GM10847 (cell line): Measurements from ENCODE around the gene DLST.

Experiments used
- POLR2A ChIP-seq: IDR thresholded peaks from 2 replicates; pipeline ENCODE4 v1.6.1; 2011; ENCODE audit not compliant: insufficient read length; ENCODE audit errors: extremely low read depth

The DLST gene

DNA sequence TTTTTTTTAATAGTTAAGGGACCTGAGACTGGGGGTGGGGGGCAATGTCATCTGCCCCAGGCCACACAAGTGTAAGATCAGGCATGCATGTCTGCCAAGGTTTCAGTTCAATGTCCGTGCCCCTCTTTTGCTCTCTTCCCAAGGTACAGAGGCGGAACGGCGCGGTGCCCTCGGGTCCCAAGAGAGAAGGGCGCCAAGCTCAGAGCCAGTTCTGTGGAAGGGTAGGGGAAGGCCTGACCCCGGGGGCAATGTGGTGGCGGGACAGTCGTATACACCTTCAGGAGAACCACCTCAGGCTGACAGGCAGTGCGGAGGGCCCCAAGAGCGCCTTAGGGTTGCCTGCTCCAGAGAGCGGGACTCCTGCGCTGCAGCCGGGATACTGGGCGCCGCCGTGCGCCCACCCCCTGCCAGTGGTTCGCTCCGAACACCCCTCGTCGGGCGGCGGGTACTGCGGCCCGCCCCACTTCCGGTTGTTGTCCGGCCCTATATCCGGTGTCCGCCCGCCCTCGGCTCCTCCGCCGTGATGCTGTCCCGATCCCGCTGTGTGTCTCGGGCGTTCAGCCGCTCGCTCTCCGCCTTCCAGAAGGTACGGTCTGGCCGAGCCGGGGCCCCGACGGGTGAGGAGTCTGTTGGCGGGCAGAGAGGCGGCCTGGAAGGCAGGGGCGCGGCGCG lies at the start of gene DLST:
TSS of gene DLST (plus strand) at position 486 of the 672 bp plus-strand sequence. CDS start at position 524, 38 bp downstream.
- TF ChIP-seq POLR2A: peak; percentile 90

DNA sequence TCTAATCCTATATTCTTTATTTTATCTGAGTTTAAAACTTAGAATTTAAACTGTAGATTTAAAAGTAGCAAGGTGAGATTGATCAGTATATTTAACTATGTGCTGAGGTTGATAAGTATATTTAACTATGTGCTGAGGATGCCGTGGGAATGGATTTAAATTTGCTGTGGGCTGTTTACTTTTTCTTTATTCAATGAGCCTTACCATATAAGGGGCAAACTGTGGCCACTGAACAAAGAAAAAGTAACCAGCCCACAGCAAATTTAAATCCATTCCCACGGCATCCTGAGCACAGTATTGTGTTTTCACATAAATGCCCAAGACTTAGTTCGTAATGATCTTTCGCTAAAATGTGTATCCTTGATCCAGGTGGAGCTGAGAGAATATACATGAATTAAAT lies 48.9 kb upstream of the DLST start:
- no peak for TF ChIP-seq POLR2A

DNA sequence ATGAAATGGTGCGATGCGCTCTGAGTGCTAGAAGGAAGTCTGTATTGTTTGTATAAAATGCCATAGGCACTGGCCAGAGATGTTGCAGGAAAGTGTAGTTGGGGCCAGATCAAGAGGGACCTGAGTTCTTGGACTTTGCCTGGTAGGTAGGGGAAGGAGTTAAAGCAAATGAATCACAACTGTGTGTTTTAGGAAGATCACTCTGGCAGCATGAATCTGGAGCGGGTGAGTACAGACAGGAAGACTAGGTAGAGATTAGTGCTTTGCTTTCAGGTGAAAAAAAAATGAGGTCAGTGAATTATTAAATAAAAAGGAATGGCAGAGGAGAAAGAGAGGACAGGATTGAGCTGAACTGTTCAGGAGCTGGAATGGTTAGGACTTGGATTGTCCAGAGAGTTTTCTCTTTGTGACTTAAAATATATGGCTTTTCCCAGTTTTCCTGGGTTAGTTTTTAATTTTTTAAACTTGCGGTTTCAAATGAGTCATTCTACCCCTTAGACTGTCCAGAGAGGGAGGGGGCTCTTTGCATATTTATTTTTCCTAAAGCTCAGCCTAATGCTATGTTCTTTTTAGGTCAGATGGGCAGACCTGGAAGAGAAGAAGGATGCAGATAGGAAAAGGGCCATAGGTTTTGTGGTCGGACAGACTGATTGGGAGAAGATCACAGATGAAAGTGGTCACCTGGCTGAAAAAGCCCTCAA lies 46.9 kb upstream of the DLST start:
- TF ChIP-seq POLR2A: no peak

DNA sequence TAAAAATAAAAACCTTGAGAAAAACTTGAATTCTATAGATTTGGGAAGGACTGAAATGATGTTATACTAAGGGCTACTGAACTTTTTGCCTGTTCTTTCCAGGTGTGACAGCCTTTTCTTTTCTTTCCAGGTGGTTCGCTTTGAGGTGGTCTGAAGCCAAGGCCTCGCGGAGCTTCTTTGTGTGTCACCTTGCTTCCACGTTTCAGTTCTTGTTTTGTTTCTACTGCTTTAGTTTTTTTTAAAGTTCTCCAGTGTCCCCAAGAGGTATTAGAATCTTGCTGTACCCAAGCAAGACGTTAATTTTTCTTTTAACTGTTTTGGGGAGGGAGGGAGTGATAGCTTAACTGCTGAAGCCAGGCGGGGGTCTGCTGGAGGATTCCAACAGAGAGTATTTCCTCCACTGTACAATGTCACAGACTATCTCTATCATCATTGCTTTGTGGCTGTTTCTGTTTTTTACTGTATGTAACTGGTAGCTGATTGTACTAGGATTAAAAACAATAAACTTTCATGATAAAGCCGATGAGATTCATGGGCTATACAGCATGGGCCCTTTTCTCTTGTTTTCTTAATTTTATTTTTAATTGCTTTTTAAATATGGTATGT lies 46.0 kb upstream of the DLST start:
- TF ChIP-seq POLR2A: no peak

DNA sequence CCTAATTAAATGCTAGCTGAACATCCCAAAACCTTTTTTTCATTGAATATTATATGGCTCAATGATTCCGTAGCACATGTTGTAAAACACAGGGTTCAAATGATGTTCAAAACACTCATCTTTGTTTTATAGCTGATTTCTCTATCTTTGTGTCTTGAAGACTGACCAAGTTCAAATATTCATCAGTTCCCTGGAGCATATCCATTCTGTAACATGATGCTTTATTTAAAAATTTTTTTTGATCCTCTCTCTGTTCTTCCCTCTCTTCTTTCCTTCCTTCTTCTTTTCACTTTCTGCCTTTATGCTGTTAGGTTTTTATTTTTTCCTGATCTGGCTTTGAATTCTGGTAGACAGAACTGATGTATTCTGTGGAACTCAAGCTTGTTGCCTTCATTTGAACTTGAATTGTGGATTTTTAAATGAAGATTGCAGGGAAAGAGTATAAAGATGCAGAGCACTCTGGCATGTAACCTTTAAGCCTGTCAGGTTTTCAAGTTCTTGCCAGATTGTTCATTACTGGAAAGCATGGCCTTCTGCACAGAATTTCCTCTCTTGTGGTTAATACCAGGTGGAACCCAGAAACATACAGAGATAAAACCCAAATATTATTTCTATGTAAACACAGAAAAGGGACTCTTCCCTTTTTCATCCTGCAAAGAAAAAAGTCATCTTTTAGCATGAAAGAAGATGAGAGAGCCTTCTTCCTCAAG lies 45.3 kb upstream of the DLST start:
- no peak for TF ChIP-seq POLR2A

DNA sequence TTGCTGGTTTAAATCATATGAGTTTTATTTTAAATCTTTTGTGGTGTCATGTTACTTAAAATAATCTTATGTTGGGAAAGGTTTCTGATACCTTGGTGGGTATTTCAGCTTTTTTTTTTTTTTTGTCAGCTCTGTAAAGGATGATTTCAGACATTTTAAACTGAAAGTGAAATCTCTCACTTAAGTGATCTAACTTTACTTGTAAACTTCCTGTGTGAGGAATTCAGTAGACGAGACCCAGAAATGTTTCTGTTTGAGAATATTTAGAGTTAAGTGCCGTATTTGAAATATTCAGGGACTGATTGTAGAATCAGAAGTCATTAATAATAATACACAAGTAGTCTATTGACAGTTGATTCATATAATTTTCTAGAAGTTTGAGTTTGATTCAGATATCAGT lies 43.5 kb upstream of the DLST start:
- no peak for TF ChIP-seq POLR2A

DNA sequence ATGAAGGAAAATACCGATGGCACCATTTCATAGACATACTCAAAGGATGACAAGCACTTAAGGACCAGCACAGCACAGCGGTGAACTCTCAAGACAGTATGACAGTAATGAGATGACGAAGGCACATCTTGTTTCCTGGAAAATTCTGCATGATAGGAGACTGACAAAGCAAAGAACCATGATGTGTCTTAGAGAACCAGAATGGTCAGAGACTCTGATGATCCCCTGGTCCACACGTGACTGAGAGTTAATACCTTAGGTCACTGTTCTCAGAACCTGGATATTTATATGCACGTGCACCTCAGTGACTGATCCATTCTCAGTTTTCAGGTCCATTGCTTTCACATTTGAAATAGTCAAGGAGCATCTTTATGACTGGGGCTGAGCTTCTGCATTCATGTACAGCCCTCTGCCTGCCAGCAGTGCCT lies 41.1 kb upstream of the DLST start:
- TF ChIP-seq POLR2A: no peak

DNA sequence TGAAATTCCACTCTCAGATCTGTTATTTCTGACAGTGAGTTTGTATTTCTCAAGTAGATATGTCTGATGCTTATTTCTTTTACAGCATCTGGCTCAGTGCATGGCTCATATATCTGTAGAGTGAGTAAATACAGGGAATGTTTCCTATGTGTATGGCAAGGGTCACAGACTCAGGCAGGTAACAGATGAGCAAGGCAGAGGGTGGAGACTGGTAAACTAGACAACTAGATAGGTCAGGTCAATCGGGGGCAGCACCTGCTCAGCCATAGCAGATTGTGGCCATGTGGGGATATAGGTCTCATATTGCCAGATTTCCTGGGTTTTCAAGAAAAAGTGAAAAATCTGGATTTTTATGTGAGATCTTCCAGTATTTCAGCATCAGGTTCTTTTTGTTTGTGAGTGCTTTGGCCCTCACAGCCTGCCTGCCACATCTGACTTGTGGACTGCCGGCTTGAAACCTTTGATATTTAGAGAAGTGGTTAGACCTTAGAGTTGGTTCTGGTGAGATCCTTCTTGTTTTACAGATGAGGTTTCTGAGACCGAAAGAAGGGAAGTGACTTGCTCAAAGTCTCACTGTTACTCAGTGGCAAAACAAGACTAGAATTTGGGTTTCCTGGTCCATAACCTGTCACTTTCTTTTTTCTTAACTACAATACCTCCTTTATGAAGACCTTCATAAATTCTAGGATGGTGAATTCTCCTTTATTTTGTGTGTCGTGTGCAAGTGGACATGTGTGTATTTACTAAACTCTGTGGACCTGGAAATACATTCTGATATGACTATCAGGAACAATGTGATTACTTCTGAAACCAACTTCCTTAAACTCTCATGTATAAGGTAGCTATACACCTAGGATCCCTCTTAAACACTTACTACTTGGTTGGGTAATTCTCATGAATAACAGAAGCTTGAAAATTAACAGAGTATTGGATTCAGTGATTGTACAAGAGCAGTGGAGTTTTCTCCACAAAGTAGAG lies 40.2 kb upstream of the DLST start:
- no peak for TF ChIP-seq POLR2A

DNA sequence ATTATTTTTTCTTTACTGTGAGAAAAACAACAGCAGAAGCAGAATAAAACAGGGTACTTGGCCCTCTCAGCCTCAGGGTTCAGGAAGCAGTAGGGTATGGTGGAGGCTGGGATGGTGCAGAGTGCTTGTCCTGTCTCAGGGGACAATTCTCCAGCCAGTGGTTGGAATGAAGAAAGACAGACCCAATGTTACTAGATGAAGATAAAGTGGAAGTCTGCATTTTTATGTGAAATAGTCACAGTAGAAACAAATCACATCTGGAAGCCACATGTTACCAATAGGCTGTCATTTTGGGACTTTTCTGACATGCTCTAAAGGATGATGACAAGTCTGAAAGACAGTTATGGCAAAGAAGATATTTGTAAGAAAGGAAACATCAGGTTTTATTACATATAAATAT lies 38.1 kb upstream of the DLST start:
- no peak for TF ChIP-seq POLR2A

DNA sequence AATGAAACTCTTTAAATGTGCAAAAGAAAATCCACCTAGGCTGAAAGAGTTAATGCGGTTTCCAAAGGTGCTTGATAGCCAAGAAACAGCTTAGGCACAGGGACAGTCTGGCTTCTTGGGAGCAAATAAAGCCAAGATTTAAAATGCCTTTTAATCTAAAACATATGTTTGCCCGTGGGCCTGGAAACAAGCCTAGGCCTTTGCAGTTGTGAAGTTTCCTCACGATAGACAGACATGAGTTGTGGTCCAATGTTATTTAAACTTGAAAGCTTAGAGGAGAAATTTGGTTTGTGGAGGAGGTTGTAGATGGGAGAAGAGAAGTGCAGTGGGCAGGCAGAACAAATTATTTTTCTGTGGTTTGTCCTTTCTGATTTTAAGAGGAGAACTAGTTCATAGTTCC lies 35.5 kb upstream of the DLST start:
- TF ChIP-seq POLR2A: no peak

DNA sequence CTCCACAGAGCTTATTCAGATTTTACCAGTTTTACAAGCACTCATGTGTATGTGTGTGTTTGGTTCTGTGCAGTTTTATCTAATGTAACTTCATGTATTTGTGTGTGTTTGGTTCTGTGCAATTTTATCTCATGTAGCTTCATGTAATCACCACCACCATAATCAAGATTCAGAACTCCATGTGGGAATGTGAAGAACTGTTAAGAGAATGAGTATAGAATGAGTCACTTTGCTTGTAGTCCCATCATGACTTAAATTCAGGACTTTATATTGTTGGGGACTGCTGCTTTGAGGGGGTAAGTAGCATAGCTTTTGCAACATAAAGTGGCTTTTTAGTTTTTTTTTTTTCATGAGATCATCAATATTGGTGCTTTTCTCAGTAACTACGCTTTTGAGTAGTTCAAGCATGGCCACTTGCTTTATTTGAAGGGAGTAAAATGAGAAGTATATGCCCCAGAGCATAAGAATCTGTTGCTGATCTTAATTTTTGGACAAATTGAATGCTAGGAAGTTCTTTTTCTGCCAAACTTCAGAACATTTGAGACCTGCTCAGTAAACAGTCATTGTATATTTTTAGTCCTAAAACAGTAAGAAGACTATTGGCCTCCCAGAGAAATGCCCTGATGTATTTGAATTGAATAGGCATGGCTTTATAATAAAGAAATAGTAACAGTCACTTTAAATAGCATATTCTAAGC lies 34.6 kb upstream of the DLST start:
- TF ChIP-seq POLR2A: no peak

DNA sequence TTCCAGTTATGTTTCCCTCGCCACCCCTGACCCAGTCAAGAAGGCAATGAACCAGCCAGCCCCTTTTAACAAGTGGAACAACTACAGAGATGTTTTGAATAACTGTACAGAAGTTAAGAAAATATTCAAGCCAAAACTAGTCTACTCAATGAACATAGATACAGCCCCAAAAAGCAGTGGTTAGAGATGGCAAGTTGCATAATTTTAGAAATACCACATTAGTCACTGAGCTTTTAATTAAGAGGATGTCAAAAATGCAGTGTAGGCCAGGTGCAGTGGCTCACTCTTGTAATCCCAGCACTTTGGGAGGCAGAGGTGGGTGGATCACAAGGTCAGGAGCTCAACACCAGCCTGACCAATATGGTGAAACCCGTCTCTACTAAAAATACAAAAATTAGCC lies 32.9 kb upstream of the DLST start:
- TF ChIP-seq POLR2A: no peak

DNA sequence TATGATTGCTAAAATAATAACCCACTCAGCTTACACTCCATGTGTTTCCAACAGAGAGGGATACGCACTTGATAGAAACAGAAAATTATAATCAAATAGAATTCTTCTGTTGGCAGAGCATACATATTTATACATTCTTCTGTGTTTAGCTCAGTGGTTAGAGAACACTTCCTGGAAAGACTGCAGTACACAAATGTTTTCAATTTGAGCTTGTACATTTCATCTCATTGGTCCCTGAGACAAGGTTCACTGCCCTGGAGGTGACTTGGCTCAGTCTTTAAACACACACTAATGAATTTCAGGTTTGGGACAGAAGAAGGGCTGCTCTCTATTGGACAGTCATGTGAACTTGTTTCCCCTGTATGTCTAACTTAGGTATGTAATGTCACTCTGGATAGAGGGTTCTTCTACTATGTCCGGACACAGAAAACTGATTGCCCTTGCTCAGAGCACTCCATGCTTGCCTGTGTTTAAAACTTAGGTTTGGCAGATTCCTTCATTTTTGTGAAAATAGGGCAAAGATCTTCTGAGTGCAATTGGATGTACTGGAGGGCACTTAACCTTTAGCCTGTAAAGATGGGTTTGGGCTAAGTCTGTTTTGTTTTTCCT lies 28.7 kb upstream of the DLST start:
- no peak for TF ChIP-seq POLR2A

DNA sequence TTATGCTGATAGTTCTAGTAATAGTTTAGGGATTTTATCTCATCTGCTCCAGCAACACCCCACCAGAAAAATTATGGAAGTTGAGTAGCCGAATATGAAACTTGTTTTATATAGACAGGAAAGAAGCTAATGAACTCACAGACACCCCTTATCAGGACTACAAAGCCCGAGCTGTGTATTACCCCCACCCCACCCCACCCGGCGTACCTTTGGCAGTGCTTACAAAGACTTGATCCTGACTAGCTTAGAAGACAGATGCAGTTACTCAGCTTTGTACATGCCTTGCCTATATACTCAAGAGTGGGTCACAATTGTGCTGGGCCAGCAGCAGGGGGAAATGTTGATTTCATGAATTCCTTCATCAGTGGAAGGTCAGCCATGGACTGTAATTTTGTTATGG lies 28.1 kb upstream of the DLST start:
- TF ChIP-seq POLR2A: no peak
